Kidney epithelial cell (primary cell): Measurements from ENCODE around the gene ABLIM3. TPM values are rescaled to one million over a fixed set of nuclear protein-coding genes. Genes with fewer than 3 reads are reported as not detected.

ENCODE experiments used
- DNase-seq: peaks from one replicate; pipeline ENCODE4 v3.0.0-alpha.2; 2010; ENCODE audit warnings: low read depth
- H3K27me3 ChIP-seq: 2 replicates; pipeline ENCODE4 v1.6.0; 2011; ENCODE audit warnings: low read length; ENCODE audit not compliant: control insufficient read depth, insufficient read depth
- H3K36me3 ChIP-seq: 2 replicates; pipeline ENCODE4 v1.5.1; 2011; ENCODE audit warnings: low read length; ENCODE audit not compliant: control insufficient read depth, insufficient read depth
- H3K4me3 ChIP-seq: 2 replicates; pipeline ENCODE4 v1.5.1; 2011; ENCODE audit warnings: low read depth, mild to moderate bottlenecking, control low read depth, low read length
- total RNA-seq: library from RNA; depleted of rRNA; stranded (reverse); fragments of >200 nt; gene quantifications from 2 replicates; pipeline ENCODE4 v1.2.3, GENCODE V29; 2015
- TF ChIP-seq, protein P1 (sequence below): IDR thresholded peaks from 2 replicates; pipeline ENCODE4 v1.5.1; 2011; ENCODE audit warnings: mild to moderate bottlenecking, moderate library complexity, low read length, control low read depth, inconsistent platforms; ENCODE audit not compliant: insufficient read depth, poor library complexity, severe bottlenecking

ABLIM3 gene
- total RNA-seq, 1 donor from 2014 or later = 35.2 TPM

DNA sequence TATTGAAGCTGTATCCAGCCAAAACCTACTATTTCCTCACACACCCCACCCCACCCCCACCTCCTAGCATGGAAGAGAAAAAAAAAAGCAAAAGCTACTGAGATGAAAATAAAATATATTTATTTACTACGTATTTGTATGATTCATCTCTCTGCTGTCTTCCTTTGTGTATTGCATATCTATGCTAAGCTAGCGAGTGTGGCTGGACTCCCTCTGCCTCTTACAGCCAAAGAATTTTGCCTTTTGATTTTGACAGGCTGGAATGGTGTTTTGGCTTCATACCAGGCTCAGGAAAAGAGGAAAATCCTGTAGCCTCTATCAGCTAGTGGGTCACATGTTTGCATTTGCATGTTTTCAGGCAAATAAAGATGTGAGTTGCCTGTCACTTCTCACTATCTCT is 2.2 kb downstream of the ABLIM3 start:
- no peak for DNase-seq
- Histone ChIP-seq H3K4me3 (no peak overlapping the region), H3K27me3 (no peaks in the 10 kb centered on the region), H3K36me3 (no peaks in the 10 kb centered on the region)
- TF ChIP-seq, protein P1, sequence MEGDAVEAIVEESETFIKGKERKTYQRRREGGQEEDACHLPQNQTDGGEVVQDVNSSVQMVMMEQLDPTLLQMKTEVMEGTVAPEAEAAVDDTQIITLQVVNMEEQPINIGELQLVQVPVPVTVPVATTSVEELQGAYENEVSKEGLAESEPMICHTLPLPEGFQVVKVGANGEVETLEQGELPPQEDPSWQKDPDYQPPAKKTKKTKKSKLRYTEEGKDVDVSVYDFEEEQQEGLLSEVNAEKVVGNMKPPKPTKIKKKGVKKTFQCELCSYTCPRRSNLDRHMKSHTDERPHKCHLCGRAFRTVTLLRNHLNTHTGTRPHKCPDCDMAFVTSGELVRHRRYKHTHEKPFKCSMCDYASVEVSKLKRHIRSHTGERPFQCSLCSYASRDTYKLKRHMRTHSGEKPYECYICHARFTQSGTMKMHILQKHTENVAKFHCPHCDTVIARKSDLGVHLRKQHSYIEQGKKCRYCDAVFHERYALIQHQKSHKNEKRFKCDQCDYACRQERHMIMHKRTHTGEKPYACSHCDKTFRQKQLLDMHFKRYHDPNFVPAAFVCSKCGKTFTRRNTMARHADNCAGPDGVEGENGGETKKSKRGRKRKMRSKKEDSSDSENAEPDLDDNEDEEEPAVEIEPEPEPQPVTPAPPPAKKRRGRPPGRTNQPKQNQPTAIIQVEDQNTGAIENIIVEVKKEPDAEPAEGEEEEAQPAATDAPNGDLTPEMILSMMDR = no peak

DNA sequence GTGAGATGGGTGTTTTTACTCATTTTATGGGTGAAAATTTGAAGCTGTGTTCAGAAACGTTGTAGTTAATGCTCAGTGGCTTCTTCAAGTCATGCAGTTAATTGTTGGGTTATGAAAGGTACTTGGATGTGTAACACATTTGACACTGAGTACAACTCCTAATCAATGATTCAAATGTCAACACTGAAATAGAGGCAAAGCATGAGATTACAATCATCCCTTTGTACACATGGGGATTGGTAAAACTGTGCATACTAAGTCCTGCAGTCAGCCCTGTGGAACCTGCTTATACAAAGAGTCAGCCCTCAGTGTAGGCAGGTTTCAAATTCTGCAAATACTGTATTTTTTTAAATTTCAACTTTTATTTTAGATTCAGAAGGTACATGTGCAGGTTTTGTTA is 3.3 kb downstream of the ABLIM3 start:
- DNase-seq = no peak
- Histone ChIP-seq H3K4me3 (no peak overlapping the region), H3K27me3 (no peaks in the 10 kb centered on the region), H3K36me3 (no peaks in the 10 kb centered on the region)
- TF ChIP-seq, protein P1 = no peak

DNA sequence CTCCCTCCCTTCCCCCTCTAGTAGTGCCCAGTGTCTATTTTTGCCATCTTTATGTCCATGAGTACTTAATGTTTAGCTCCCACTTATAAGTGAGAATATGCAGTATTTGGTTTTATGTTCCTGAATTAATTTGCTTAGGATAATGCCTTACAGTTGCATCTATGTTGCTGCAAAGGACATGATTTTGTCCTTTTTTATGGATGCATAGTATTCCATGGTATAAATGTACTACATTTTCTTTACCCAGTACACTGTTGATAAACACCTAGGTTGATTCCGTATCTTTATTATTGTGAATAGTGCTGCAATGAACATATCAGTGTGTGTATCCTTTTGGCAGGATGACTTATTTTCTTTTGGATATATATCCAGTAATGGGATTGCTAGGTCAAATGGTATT is 3.8 kb downstream of the ABLIM3 start:
- Histone ChIP-seq H3K36me3 (no peaks in the 10 kb centered on the region), H3K27me3 (no peaks in the 10 kb centered on the region), H3K4me3 (no peak overlapping the region)
- TF ChIP-seq, protein P1 = no peak
- DNase-seq = no peak

DNA sequence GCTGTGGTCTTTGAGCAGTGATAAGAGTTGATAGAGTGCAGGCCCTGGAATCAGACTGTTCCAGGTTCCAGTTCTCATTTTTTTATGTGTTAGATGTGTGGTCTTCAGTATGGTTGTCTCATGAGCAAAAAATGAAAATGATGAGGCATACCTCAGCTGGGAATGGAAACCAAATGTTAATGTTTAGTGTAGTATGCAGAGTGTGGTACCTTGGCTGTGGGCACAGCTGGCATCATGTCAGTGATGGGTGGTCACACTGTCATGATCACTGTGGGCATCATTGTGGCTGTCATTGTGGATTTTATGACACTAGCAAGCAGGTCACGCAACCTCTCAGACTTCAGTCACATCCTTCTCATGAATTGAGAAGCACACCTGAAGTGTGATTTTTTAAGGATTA is 6.4 kb downstream of the ABLIM3 start:
- Histone ChIP-seq H3K27me3 (no peaks in the 10 kb centered on the region), H3K36me3 (no peaks in the 10 kb centered on the region), H3K4me3 (no peak overlapping the region)
- TF ChIP-seq, protein P1 = no peak
- DNase-seq = no peak

DNA sequence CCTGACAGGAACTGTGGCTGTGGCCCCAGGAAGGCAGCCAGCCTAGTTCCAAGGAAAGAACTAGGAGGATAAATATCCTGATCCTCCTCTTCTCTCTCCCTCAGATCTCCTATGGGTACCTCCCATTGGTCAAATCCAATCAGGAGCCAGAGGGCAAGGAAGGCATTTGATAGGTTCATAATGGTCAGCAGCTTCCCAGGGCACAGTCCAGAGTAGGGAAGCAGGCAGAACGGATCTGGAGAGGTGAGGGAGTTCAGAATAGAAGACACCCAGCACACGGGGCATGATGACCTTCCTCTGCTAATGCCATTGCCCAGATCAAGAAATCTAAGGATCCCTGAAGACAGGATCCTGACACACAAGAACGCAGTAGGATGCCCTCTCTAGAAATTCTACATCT is 8.6 kb downstream of the ABLIM3 start:
- Histone ChIP-seq H3K27me3 (no peaks in the 10 kb centered on the region), H3K36me3 (no peaks in the 10 kb centered on the region), H3K4me3 (no peak overlapping the region)
- DNase-seq = no peak
- TF ChIP-seq, protein P1 = no peak

DNA sequence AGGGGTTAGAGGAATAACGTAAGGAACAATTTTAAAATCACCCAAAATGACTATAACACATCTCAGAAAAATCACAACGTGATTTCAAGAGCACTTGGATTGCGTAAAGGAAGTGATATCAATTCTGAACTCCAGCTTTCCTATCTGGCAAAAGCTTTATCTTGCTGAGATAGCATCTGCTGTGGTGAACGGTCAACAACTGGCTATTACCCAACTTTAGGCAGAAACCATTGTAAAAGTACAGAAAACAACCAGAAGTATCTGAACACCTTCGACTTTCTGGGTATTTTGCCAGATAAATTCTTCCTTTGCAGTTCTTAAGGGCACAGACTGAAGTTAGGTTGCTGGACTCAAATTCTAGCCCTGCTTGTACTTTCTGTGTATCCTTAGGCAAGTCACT is 9.2 kb downstream of the ABLIM3 start:
- H3K4me3 ChIP-seq = no peak overlapping the region
- TF ChIP-seq, protein P1 = no peak
- no peak for DNase-seq
- H3K36me3 ChIP-seq = no peaks in the 10 kb centered on the region
- H3K27me3 ChIP-seq = no peaks in the 10 kb centered on the region
